Naive B cell (primary cell): ENCODE results near the gene DDX19B. TPM values are rescaled to one million over a fixed set of nuclear protein-coding genes. Genes with fewer than 3 reads are reported as not detected.
"Not testable (repeated sequence)": the region's sequence is repeated elsewhere in the genome, so short reads cannot be mapped to it uniquely, and the experiment has no call there.

Experiments
- ATAC-seq, 2 donors: fragments of 150-1000 bp; cut with Tn5 transposase; 2 replicates each; pipeline ENCODE4 v1.10.0; 2021; ENCODE audit warnings: low read depth in 2 of 2, mild to moderate bottlenecking in 2 of 2, moderate library complexity in 2 of 2
- DNase-seq: peaks from one replicate; pipeline ENCODE4 v3.0.0; 2022
- H3K27ac Mint-ChIP-seq, 6 donors: one replicate each; pipeline ENCODE4 v1.8.0; 2020 to 2022; ENCODE audit warnings: mild to moderate bottlenecking in 6 of 6, mixed read lengths in 6 of 6, moderate library complexity in 5 of 6, inconsistent platforms in 2 of 6
- H3K27me3 Mint-ChIP-seq, 3 donors: one replicate each; pipeline ENCODE4 v1.8.0; 2021 to 2022; ENCODE audit warnings: mixed read lengths in 3 of 3, mild to moderate bottlenecking in 1 of 3
- H3K36me3 Mint-ChIP-seq, 2 donors: one replicate each; pipeline ENCODE4 v1.8.0; 2020 to 2022; ENCODE audit warnings: mixed read lengths in 2 of 2, inconsistent platforms in 1 of 2, mild to moderate bottlenecking in 1 of 2
- H3K4me1 Mint-ChIP-seq, 3 donors: one replicate each; pipeline ENCODE4 v1.8.0; 2020 to 2022; ENCODE audit warnings: mixed read lengths in 3 of 3, inconsistent platforms in 1 of 3, mild to moderate bottlenecking in 1 of 3, moderate library complexity in 1 of 3
- H3K4me3 Mint-ChIP-seq, 8 donors: one replicate each; pipeline ENCODE4 v1.8.0; 2020 to 2022; ENCODE audit warnings: mild to moderate bottlenecking in 8 of 8, mixed read lengths in 8 of 8, moderate library complexity in 8 of 8, inconsistent platforms in 2 of 8
- H3K9me3 Mint-ChIP-seq, 7 donors: one replicate each; pipeline ENCODE4 v1.8.0; 2020 to 2022; ENCODE audit warnings: mixed read lengths in 7 of 7, mild to moderate bottlenecking in 5 of 7, inconsistent platforms in 2 of 7, moderate library complexity in 1 of 7
- polyA plus RNA-seq, 6 donors: library from polyadenylated mRNA; unstranded; fragments of 300-500 nt; fragmentation: Illumina TruSeq; gene quantifications; one replicate each; pipeline ENCODE4 v1.2.3, GENCODE V29; 2021; ENCODE audit warnings: low read depth in 6 of 6

The DDX19B gene
- polyA plus RNA-seq, 6 donors from 2014 or later = 33.8 to 54.6 (median 37.8) TPM

GRCh38 chr16:70342016-70342415, 43.0 kb downstream of the DDX19B start:
- Mint-ChIP-seq H3K36me3 (no peaks in the 10 kb centered on the region), H3K4me3 (no peak overlapping the region), H3K4me1 (peaks cover 0 to 14% (median 7%) of the 10 kb centered on the region in 3 donors), H3K9me3 (no peaks in the 10 kb centered on the region), H3K27ac (peak overlapping the region in 2 of 6 donors; percentile 70 to 80), H3K27me3 (no peaks in the 10 kb centered on the region)
- ATAC-seq (no peak), DNase-seq (no peak)

DNA sequence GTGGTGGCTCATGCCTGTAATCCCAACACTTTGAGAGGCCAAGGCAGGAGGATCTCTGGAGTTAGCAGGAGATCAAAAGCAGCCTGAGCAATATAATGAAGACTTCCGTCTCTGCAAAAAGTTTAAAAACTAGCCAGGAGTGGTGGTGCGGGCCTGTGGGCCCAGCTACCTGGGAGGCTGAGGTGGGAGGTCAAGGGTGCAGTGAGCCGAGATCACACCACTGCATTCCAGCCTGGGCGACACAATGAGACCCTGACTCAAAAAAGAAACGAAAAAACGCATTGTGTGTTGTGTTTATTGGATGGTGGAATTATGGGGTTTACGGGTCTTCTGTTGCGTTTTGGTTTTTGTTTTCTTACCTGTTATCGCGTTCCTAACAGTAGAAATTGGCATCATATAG, 46.9 kb downstream of the DDX19B start:
- H3K36me3 Mint-ChIP-seq = no peaks in the 10 kb centered on the region
- ATAC-seq (no peak), DNase-seq (no peak)
- no peaks in the 10 kb centered on the region for H3K9me3 Mint-ChIP-seq
- H3K27ac Mint-ChIP-seq = peak overlapping the region; percentile 94 to 100 (median 99)
- no peaks in the 10 kb centered on the region for H3K27me3 Mint-ChIP-seq
- H3K4me3 Mint-ChIP-seq = peak overlapping the region; percentile 90 to 99 (median 96)
- H3K4me1 Mint-ChIP-seq = peaks cover 7 to 34% (median 16%) of the 10 kb centered on the region in 3 donors

- H3K9me3 Mint-ChIP-seq = no peaks in the 10 kb centered on the region
- H3K4me3 Mint-ChIP-seq = peak overlapping the region in 2 of 8 donors; percentile 44 to 53
- H3K4me1 Mint-ChIP-seq = peaks cover 7 to 34% (median 12%) of the 10 kb centered on the region in 3 donors
- H3K27me3 Mint-ChIP-seq = no peaks in the 10 kb centered on the region
- ATAC-seq (no peak), DNase-seq (no peak)
- peak overlapping the region in 5 of 6 donors; percentile 33 to 97 (median 47) for H3K27ac Mint-ChIP-seq
- no peaks in the 10 kb centered on the region for H3K36me3 Mint-ChIP-seq
Measured at GRCh38 chr16:70348991-70349390, 50.0 kb downstream of the DDX19B start.

DNA sequence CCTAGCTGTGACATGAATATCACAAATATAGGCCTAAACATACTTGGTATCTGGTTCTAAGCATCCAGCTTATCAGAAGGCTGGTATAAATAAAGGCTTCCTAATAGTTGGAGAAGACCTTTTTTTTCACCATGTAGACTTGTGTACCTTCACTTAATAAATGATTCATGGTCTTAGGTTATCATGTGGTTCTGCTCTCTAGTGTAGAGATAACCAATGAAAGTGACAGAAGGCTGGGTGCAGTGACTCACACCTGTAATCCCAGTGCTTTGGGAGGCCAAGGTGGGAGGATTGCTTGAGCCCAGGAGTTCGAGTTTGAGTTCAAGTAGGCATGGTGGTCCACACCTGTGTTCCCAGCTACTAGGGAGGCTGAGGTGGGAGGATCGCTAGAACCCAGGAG, 50.8 kb downstream of the DDX19B start:
- H3K36me3 Mint-ChIP-seq = no peaks in the 10 kb centered on the region
- peak overlapping the region in 1 of 8 donors; percentile 53 for H3K4me3 Mint-ChIP-seq
- H3K27ac Mint-ChIP-seq = peak overlapping the region in 4 of 6 donors; percentile 50 to 81 (median 68)

DNA sequence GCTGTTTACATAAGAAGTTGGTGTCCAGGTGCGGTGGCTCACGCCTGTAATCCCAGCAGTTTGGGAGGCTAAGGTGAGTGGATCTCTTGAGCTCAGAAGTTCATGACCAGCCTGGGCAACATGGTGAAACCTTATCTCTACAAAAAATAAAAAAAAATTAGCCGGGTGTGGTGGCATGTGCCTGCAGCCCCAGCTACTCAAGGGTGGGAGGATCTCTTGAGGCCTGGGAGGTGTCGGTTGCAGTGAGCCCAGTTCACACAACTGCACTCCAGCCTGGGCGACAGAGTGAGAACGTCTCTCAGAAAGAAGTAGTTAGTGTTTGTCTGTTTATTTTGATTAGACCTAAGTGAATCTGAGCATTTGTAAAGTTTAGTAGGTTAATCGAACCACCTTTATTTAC, 60.6 kb downstream of the DDX19B start:
- no peak for ATAC-seq
- Mint-ChIP-seq H3K4me3 (no peak overlapping the region), H3K27me3 (no peaks in the 10 kb centered on the region), H3K36me3 (peaks cover 8 to 11% of the 10 kb centered on the region in 2 donors), H3K4me1 (no peaks in the 10 kb centered on the region), H3K9me3 (no peaks in the 10 kb centered on the region), H3K27ac (no peak overlapping the region)
- no peak for DNase-seq

More for the DNA sequence above, 50.8 kb downstream of the DDX19B start:
- no peak for DNase-seq
- H3K27me3 Mint-ChIP-seq = no peaks in the 10 kb centered on the region
- ATAC-seq = no peak
- H3K9me3 Mint-ChIP-seq = no peaks in the 10 kb centered on the region
- peaks cover 7 to 34% (median 12%) of the 10 kb centered on the region in 3 donors for H3K4me1 Mint-ChIP-seq

DNA sequence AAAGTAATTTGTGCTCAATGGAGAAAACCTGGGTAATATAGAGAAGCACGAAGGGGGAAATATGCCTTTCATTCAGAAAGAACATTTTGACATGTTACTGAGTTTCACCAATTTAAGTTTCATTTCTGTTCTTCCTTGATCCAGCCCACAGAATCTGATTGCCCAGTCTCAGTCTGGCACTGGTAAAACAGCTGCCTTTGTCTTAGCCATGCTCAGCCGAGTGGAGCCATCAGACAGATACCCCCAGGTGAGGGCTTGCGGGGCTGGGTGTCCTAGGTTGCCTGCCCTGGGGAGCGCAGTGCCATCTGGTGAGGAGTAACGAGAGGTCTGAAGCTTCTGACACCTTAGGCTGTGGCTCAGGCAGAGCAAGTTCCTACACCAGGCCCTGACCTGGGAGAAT, 65.4 kb downstream of the DDX19B start:
- Mint-ChIP-seq H3K9me3 (no peaks in the 10 kb centered on the region), H3K27me3 (no peaks in the 10 kb centered on the region), H3K36me3 (peaks cover 0 to under 1% of the 10 kb centered on the region in 2 donors), H3K4me1 (no peaks in the 10 kb centered on the region), H3K4me3 (no peak overlapping the region), H3K27ac (no peak overlapping the region)
- DNase-seq = no peak
- no peak for ATAC-seq

- H3K36me3 Mint-ChIP-seq, H3K27me3 Mint-ChIP-seq, H3K4me1 Mint-ChIP-seq, H3K4me3 Mint-ChIP-seq, H3K9me3 Mint-ChIP-seq: not testable (repeated sequence)
- DNase-seq (peak; percentile 24), ATAC-seq (peak; percentile 61 to 64)
- peak overlapping the region in 1 of 6 donors; percentile 70 for H3K27ac Mint-ChIP-seq
Measured at GRCh38 chr16:70370145-70370544, 71.2 kb downstream of the DDX19B start.

DNA sequence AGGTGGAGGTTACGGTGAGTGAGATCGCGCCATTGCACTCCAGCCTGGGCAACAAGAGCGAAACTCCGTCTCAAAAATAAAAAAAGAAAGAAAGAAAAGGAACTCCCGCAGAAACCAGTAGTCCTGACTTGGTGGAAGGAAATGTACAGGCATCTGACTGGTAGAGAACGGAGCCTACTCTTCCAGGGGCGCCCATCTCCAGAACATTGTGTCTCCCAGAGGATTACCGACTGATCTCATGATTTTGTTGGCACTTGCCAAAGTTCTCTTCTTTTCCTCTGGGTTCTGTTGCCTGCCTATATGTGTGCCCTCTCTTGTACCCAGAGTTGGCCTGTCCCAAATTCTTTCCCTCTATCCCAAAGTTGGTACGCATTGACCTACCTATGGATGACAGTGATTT, 71.9 kb downstream of the DDX19B start:
- Mint-ChIP-seq H3K27me3 (no peaks in the 10 kb centered on the region), H3K27ac (peak overlapping the region in 1 of 6 donors; percentile 80), H3K9me3 (no peaks in the 10 kb centered on the region), H3K4me3 (no peak overlapping the region), H3K36me3 (no peaks in the 10 kb centered on the region), H3K4me1 (no peaks in the 10 kb centered on the region)
- ATAC-seq (no peak), DNase-seq (no peak)

DNA sequence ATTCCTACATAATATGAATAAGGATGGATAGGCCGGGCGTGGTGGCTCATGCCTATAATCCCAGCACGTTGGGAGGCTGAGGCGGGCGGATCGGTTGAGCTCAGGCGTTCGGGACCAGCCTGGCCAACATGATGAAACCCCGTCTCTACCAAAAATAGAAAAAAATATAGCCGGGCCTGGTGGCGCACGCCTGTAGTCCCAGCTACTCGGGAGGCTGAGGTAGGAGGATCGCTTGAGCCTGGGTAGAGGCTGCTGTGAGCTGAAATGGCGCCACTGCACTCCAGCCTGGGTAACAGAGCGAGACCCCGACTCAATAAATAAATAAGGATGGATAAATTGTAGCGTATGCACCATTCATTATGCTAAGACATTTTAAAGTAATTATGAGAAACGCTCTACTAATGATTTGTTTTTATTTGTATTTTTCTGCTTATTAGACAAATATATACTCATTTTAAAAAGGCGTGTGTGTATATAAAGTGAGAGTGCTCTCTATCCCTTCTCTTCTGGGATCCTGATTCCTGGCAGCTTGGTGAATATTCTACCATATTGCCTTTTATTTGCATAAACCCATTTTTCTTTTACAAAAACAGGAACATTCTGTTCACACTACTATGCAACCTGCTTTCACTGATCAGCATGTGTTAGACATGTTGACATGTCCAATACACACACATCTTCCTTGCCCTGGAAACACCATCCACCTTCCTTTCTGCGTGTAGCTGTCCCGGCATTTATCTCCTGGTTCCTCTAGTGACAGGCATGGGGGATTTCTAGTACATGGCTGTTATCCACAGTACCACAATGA, 74.1 kb downstream of the DDX19B start:
- H3K4me3 Mint-ChIP-seq = no peak overlapping the region
- DNase-seq = no peak
- no peaks in the 10 kb centered on the region for H3K36me3 Mint-ChIP-seq
- ATAC-seq = no peak
- H3K9me3 Mint-ChIP-seq = no peaks in the 10 kb centered on the region
- peak overlapping the region in 3 of 6 donors; percentile 34 to 89 (median 61) for H3K27ac Mint-ChIP-seq
- no peaks in the 10 kb centered on the region for H3K27me3 Mint-ChIP-seq
- H3K4me1 Mint-ChIP-seq = peaks cover 1 to 5% (median 4%) of the 10 kb centered on the region in 3 donors

- H3K9me3 Mint-ChIP-seq = no peaks in the 10 kb centered on the region
Measured at GRCh38 chr16:70374213-70374612, 75.2 kb downstream of the DDX19B start.

GRCh38 chr16:70375636-70376611, 76.9 kb downstream of the DDX19B start:
- DNase-seq (no peak), ATAC-seq (no peak)
- H3K9me3 Mint-ChIP-seq = no peaks in the 10 kb centered on the region
- H3K4me3 Mint-ChIP-seq = peak overlapping the region in 2 of 8 donors; percentile 36 to 55
- H3K27me3 Mint-ChIP-seq = no peaks in the 10 kb centered on the region
- H3K27ac Mint-ChIP-seq = peak overlapping the region in 2 of 6 donors; percentile 66 to 70
- peaks cover 8 to 19% (median 15%) of the 10 kb centered on the region in 3 donors for H3K4me1 Mint-ChIP-seq
- no peaks in the 10 kb centered on the region for H3K36me3 Mint-ChIP-seq

More at GRCh38 chr16:70374213-70374612, 75.2 kb downstream of the DDX19B start:
- Mint-ChIP-seq H3K36me3 (no peaks in the 10 kb centered on the region), H3K27me3 (no peaks in the 10 kb centered on the region), H3K27ac (no peak overlapping the region), H3K4me3 (no peak overlapping the region), H3K4me1 (peaks cover 3 to 9% (median 5%) of the 10 kb centered on the region in 3 donors)
- no peak for DNase-seq
- no peak for ATAC-seq

DNA sequence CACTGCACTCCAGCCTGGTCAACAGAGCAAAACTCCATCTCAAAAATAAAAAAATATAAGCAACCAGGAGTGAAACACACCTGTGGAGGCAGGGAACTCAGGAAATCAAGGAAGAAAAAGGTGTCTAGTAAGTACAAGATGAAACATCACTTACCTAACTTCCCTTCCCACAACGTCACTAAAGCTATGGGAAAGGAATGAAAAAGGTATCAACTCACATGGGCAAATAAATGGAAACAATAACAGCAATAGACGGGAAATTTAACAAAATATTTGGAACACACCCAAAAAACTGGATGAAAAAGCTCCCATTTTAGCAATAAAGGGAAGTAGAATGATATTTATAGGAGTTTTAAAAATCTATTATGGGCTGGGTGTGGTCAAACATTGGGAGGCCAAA, 78.8 kb downstream of the DDX19B start:
- no peak for DNase-seq
- H3K27ac Mint-ChIP-seq = peak overlapping the region in 3 of 6 donors; percentile 63 to 94 (median 87)
- H3K4me1 Mint-ChIP-seq = peaks cover 8 to 24% (median 22%) of the 10 kb centered on the region in 3 donors
- no peaks in the 10 kb centered on the region for H3K36me3 Mint-ChIP-seq
- peak overlapping the region in 3 of 8 donors; percentile 39 to 59 (median 44) for H3K4me3 Mint-ChIP-seq
- no peak for ATAC-seq
- H3K27me3 Mint-ChIP-seq = no peaks in the 10 kb centered on the region
- H3K9me3 Mint-ChIP-seq = no peaks in the 10 kb centered on the region

DNA sequence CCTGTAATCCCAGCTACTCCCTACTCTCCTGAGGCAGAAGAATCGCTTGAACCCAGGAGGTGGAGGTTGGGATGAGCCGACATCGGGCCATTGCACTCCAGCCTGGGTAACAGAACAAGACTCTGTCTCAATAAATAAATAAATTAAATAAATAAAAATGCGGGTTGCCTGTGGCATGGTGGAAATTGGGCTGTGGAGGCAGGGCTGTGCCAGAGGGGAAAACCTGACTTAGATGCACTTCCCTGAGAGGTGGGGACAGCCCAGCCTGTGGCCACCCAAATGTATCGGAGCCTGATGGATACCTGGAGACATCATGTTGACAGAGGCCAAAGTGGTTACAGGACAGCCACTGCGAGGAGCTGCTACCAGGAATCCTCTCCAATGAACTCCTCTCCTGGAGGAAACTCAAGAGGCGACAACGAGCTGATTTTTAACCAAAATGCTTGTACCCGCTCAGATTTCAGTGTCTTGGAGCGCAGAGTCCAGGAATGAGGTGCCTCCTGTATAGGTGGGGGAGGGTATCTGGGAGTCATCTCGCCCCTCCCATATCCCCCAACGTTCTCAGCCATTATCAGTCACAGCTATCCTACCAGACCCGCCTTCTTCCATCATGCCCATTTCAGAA, 80.0 kb downstream of the DDX19B start:
- Mint-ChIP-seq H3K9me3 (no peaks in the 10 kb centered on the region), H3K27ac (no peak overlapping the region), H3K36me3 (no peaks in the 10 kb centered on the region), H3K4me3 (peak overlapping the region in 6 of 8 donors; percentile 15 to 98 (median 54)), H3K4me1 (peaks cover 8 to 24% (median 22%) of the 10 kb centered on the region in 3 donors), H3K27me3 (no peaks in the 10 kb centered on the region)
- no peak for ATAC-seq
- no peak for DNase-seq
